Peyer's patch (tissue), 4 donors: Measurements from ENCODE around the gene CACNG1.

ENCODE experiments used
- POLR2A ChIP-seq, 2 donors: fragments of 450-650 bp; IDR thresholded peaks; one replicate each; pipeline ENCODE4 v1.5.1; 2017; ENCODE audit warnings: antibody characterized with exemption in 2 of 2, mild to moderate bottlenecking in 2 of 2, moderate library complexity in 2 of 2
- TF ChIP-seq, protein P1 (sequence below), 6 experiments: fragments of 450-650 bp in 4 of 6; fragments of 200-600 bp in 2 of 6; sonication (generic) in 1 of 6; IDR thresholded peaks; one replicate each; pipeline ENCODE4 v1.5.1; 2017 to 2019; ENCODE audit warnings: antibody characterized with exemption in 6 of 6, mild to moderate bottlenecking in 3 of 6, moderate library complexity in 1 of 6

DNA sequence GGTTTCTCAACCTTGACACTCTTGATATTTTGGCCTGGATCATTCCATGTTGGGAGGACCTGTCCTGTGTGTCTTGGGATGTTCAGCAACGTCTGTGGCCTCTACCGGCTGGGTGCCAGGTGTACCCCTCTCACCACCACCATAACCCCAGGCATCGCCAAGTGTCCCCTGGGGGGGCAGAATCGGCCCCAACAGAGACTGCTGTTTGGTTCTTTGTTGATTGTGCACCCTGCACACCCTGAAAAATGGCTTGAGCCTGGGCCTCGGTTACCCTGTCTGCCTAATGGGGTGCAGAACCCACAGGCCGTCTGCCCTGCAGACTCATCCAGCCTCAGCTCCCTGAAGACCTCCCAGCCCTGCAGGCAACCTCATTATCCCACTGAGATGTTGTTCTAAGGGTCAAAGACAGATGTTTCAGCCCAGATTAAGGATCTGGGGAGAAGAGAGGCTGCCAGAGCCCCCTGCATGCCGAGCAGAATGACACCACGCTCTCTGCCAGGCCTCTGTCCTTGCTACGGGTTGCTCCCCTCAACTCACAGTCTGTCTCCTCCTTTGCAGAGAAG lies 9.2 kb downstream of the CACNG1 start:
- TF ChIP-seq, protein P1, sequence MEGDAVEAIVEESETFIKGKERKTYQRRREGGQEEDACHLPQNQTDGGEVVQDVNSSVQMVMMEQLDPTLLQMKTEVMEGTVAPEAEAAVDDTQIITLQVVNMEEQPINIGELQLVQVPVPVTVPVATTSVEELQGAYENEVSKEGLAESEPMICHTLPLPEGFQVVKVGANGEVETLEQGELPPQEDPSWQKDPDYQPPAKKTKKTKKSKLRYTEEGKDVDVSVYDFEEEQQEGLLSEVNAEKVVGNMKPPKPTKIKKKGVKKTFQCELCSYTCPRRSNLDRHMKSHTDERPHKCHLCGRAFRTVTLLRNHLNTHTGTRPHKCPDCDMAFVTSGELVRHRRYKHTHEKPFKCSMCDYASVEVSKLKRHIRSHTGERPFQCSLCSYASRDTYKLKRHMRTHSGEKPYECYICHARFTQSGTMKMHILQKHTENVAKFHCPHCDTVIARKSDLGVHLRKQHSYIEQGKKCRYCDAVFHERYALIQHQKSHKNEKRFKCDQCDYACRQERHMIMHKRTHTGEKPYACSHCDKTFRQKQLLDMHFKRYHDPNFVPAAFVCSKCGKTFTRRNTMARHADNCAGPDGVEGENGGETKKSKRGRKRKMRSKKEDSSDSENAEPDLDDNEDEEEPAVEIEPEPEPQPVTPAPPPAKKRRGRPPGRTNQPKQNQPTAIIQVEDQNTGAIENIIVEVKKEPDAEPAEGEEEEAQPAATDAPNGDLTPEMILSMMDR (IDR thresholded peaks at IDR 0.05): no peak
- TF ChIP-seq POLR2A (IDR thresholded peaks at IDR 0.05): no peak
